B cell (primary cell): ENCODE results near the gene TXNRD1.

Experiments used
- EZH2 ChIP-seq: IDR thresholded peaks from 2 replicates; pipeline ENCODE4 v1.6.1; 2012; ENCODE audit warnings: borderline replicate concordance, low read depth, mild to moderate bottlenecking, moderate library complexity, low read length; ENCODE audit not compliant: insufficient read depth, poor library complexity, severe bottlenecking
- TF ChIP-seq, protein P1 (sequence below): fragments of 200-600 bp; IDR thresholded peaks from one replicate; pipeline ENCODE4 v1.8.0; 2022; ENCODE audit warnings: antibody characterized with exemption, mild to moderate bottlenecking

DNA sequence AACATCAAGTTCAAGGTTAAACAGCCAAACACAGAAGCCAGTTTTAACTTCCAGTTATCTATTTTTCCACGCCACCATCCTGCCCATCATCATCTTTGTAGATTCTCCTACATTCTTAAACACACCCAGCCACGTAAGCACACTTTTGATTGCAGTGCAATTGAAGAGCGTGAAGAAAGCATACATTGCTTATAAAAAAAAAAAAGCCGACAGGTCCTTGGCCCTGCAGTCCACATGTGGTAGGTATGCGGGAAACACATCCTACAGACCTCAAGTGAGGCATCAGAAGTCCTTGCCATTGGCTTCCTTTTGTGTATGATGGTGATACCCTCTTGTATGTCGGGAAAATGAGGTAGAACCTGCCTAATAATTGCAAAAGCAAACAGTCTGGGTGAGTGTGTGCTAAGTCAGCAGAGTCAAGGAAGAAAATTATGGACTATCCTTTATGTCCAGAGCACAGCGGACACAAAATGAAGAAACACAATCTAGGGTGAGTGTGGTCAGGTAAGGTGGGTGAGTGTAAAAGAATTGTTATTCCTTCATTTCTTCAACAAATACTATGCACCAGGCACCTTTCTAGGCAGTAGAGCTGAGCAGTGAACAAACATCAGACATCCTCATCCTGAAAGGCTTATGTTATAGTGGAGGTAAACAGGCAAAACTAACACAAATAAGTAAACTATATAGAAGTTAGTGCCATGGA lies 139.4 kb downstream of the TXNRD1 start:
- TF ChIP-seq, protein P1, sequence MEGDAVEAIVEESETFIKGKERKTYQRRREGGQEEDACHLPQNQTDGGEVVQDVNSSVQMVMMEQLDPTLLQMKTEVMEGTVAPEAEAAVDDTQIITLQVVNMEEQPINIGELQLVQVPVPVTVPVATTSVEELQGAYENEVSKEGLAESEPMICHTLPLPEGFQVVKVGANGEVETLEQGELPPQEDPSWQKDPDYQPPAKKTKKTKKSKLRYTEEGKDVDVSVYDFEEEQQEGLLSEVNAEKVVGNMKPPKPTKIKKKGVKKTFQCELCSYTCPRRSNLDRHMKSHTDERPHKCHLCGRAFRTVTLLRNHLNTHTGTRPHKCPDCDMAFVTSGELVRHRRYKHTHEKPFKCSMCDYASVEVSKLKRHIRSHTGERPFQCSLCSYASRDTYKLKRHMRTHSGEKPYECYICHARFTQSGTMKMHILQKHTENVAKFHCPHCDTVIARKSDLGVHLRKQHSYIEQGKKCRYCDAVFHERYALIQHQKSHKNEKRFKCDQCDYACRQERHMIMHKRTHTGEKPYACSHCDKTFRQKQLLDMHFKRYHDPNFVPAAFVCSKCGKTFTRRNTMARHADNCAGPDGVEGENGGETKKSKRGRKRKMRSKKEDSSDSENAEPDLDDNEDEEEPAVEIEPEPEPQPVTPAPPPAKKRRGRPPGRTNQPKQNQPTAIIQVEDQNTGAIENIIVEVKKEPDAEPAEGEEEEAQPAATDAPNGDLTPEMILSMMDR = no peak
- TF ChIP-seq EZH2 = no peak
